Activated CD8-positive, alpha-beta T cell treated with anti-CD3 and anti-CD28 coated beads, Interleukin-2, amount 10 ng/mL, durations not matched to agents 7 days and 5 days (primary cell): ENCODE measurements around the gene CX3CR1. TPM values are rescaled to one million over a fixed set of nuclear protein-coding genes. Genes with fewer than 3 reads are reported as not detected.
"Not testable (repeated sequence)": the region's sequence is repeated elsewhere in the genome, so short reads cannot be mapped to it uniquely, and the experiment has no call there.

Experiments
- ATAC-seq: fragments of 150-1000 bp; cut with Tn5 transposase; one replicate; pipeline ENCODE4 v1.10.0; 2021; ENCODE audit warnings: moderate library complexity
- CTCF ChIA-PET: fragments of 350-600 bp; sonication (Branson Sonifier 250); formaldehyde crosslinking; loops from one replicate; lab custom pipeline; 2021; ENCODE audit warnings: antibody characterized with exemption; lab: Charles Lee
- POLR2A ChIA-PET: fragments of 350-600 bp; sonication (Branson Sonifier 250); formaldehyde crosslinking; loops from one replicate; lab custom pipeline; 2021; ENCODE audit warnings: antibody characterized with exemption; lab: Charles Lee
- DNase-seq: peaks from one replicate; pipeline ENCODE4 v3.0.0-alpha.2; 2020
- H3K27ac Mint-ChIP-seq: one replicate; pipeline ENCODE4 v1.8.0; 2021; ENCODE audit warnings: mild to moderate bottlenecking, mixed read lengths
- H3K27me3 Mint-ChIP-seq: one replicate; pipeline ENCODE4 v1.8.0; 2021; ENCODE audit warnings: low read depth, mixed read lengths
- H3K36me3 Mint-ChIP-seq: one replicate; pipeline ENCODE4 v1.8.0; 2021; ENCODE audit warnings: low read depth, mixed read lengths
- H3K4me1 Mint-ChIP-seq: one replicate; pipeline ENCODE4 v1.8.0; 2021; ENCODE audit warnings: low read depth, mixed read lengths
- H3K4me3 Mint-ChIP-seq: one replicate; pipeline ENCODE4 v1.8.0; 2021; ENCODE audit warnings: mild to moderate bottlenecking, mixed read lengths
- H3K9me3 Mint-ChIP-seq: one replicate; pipeline ENCODE4 v1.8.0; 2022; ENCODE audit warnings: mixed read lengths; ENCODE audit not compliant: insufficient read depth
- total RNA-seq, 2 experiments: library from RNA; stranded (reverse); gene quantifications; one replicate each; pipeline ENCODE4 v1.2.3, GENCODE V29; 2021

Gene CX3CR1, protein sequence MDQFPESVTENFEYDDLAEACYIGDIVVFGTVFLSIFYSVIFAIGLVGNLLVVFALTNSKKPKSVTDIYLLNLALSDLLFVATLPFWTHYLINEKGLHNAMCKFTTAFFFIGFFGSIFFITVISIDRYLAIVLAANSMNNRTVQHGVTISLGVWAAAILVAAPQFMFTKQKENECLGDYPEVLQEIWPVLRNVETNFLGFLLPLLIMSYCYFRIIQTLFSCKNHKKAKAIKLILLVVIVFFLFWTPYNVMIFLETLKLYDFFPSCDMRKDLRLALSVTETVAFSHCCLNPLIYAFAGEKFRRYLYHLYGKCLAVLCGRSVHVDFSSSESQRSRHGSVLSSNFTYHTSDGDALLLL
- total RNA-seq: under 1 TPM; 0.42 to 0.95 TPM

DNA sequence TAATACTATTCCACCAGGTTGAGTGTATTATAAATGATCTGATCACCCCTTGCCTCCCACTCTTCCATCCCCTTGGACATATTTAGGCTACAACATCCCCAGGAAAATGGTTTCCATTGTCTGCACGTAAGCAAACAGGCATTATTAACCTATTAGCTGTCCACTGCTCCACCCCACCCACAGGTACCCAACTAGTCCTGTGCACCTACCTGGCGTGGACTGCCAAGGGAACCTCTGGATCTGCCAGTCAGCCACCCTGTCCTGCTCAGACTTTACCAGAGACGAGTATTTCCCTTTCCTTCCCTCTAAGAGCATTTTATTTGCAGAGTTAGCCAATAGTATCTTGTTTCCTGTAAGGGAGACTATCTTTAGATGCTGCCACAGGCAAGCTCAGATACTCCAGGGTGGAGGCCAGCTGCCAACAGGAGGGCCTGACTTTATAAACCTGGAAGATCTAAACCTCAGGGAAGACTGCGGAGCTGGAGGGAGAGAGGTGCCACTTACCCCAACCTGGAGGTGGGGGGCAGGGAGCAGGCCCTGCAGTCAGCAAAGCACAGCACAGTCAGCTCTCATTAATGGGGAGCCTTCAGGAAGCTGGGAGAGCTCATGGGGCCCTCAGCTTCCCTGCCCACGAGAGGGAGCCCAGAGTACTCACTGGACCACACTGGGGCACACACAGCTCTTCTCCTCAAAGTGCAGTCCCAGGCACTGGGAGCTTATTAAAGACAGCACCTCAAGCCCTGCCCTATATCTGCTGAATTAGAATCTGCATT lies at the start of gene CX3CR1:
CX3CR1 (minus strand) TSS at position 292 of the 773 bp plus-strand sequence. CDS start 13,527 bp downstream, outside the sequence.
- Mint-ChIP-seq H3K36me3 (no peaks in the 10 kb centered on the region), H3K27me3 (peaks cover 14% of the 10 kb centered on the region), H3K9me3 (no peaks in the 10 kb centered on the region), H3K27ac (no peak within 1 kb of the TSS), H3K4me1 (peaks cover 51% of the 10 kb centered on the region), H3K4me3 (no peak within 1 kb of the TSS)
- peak; percentile 17 for DNase-seq
- ChIA-PET CTCF (interaction anchor here (1.2 to 15.4 kb wide), 8 partner anchors 9 to 280 kb away, joined by 3 to 242 read pairs (median 5); partner anchors contain the start of gene XIRP1), POLR2A (interaction anchor here (0.8 to 1.0 kb wide), 2 partner anchors 9 to 126 kb away, joined by 3 read pairs; no protein-coding TSS in a partner anchor)
- ATAC-seq: no peak

DNA sequence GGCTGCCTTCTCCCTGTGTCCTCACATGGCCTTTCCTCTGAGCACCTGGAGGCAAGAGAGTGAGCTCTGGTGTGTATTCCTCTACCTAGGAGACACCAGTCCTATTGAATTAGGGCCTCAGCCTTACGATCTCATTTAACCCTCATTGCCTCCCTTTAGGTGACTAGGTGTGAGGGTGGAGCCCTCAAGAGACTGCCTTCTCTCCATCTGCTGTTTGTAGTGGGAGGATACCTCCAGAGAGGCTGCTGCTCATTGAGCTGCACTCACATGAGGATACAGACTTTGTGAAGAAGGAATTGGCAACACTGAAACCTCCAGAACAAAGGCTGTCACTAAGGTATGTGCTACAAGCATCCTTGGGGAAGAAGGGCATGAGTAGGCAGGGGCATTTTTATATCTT lies 49.7 kb upstream of the CX3CR1 start, which contains the start of gene CCR8:
CCR8 (plus strand) TSS at position 217 of the 400 bp plus-strand sequence. CDS start 2,623 bp downstream, outside the sequence.
- Mint-ChIP-seq H3K36me3 (no peaks in the 10 kb centered on the region), H3K4me1 (peaks cover 59% of the 10 kb centered on the region), H3K4me3 (no peak within 1 kb of the TSS), H3K27ac (no peak within 1 kb of the TSS), H3K27me3 (no peaks in the 10 kb centered on the region), H3K9me3 (no peaks in the 10 kb centered on the region)
- ChIA-PET CTCF (interaction anchor here (1.4 to 2.8 kb wide), 2 partner anchors 38 to 41 kb away, joined by 3 to 17 read pairs; no protein-coding TSS in a partner anchor), POLR2A (no interaction called here)
- DNase-seq (no peak), ATAC-seq (peak; percentile 58)

DNA sequence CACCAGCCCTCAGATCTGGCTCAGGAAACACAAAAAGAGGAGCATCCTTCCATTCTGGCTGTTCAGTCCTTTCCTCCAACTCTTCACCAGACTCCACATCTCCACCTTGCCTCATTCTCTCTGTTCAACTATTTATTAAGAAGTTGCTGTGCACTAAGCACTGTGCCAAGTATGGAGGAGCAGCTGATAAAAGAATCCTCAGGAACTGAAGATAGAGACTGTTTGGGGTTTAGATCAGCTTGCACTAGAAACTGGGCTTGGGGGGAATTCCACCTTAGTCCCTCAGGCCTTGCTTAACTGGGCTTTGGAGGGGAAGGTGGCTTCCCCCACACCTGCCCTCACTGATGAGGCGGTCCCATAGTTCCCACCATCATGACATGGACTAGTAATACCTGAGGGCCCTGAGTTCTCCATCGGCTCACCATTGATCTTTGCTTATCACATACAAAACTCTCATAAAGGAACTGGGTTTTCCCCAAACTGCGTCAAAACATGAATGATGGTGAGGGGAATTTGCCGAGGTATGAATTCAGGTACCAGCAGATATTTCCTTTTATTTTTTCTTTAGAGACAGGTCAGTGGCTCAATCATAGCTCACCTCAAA lies 48.0 kb upstream of the CX3CR1 start:
- no peak for ATAC-seq

DNA sequence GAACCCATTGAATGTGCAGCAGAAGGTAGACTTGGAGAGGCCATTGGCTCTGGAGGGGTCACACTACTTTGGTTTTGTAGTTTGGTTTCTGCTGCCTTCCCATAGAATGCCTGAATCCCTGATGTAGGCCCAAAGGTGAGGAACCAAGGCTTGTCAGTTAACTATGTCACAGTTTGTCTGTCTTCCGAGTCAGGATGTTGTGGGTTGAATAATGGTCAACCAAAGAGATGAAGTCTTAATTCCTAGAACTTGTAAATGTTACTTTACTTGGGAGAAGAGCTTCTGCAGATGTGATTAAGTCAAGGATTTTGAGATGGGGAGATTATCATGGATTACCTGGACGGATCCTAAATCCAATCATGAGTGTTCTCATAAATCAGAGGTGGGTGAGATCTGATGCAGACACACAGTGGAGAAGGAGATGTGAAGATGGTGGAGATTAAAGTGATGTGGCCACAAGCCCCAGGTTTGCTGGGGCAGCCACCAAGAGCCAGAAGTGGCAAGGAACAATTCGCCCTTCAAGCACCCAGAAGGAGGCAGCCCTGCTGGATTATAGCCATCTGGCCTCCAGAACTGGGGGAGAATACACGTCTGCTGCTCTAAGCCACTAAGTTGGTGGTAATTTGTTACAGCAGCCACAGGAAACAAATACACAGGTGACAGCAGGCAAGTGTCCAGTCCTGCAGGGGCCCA lies 47.4 kb upstream of the CX3CR1 start:
- ChIA-PET POLR2A (interaction anchor here (0.5 to 1.2 kb wide), 2 partner anchors 34 to 830 kb away, joined by 3 read pairs; no protein-coding TSS in a partner anchor), CTCF (interaction anchor here (1.0 to 1.6 kb wide), 5 partner anchors 20 to 51 kb away, joined by 3 to 6 read pairs (median 5); no protein-coding TSS in a partner anchor)
- Mint-ChIP-seq H3K4me1 (peaks cover 63% of the 10 kb centered on the region), H3K27ac (peak overlapping the region; percentile 67), H3K27me3 (no peaks in the 10 kb centered on the region), H3K36me3 (no peaks in the 10 kb centered on the region), H3K9me3 (no peaks in the 10 kb centered on the region), H3K4me3 (peak overlapping the region; percentile 16)
- DNase-seq (no peak), ATAC-seq (peak; percentile 34)

More for the DNA sequence above, 48.0 kb upstream of the CX3CR1 start:
- H3K4me3 Mint-ChIP-seq: no peak overlapping the region
- H3K36me3 Mint-ChIP-seq: no peaks in the 10 kb centered on the region
- POLR2A ChIA-PET: interaction anchor here (1.2 kb wide), 1 partner anchor 34 kb away, joined by 3 read pairs; no protein-coding TSS in a partner anchor
- no peaks in the 10 kb centered on the region for H3K27me3 Mint-ChIP-seq
- peak overlapping the region; percentile 67 for H3K27ac Mint-ChIP-seq
- no peak for DNase-seq
- no peaks in the 10 kb centered on the region for H3K9me3 Mint-ChIP-seq
- CTCF ChIA-PET: interaction anchor here (1.3 to 1.6 kb wide), 3 partner anchors 19 to 51 kb away, joined by 5 to 6 read pairs (median 6); no protein-coding TSS in a partner anchor
- peaks cover 66% of the 10 kb centered on the region for H3K4me1 Mint-ChIP-seq

DNA sequence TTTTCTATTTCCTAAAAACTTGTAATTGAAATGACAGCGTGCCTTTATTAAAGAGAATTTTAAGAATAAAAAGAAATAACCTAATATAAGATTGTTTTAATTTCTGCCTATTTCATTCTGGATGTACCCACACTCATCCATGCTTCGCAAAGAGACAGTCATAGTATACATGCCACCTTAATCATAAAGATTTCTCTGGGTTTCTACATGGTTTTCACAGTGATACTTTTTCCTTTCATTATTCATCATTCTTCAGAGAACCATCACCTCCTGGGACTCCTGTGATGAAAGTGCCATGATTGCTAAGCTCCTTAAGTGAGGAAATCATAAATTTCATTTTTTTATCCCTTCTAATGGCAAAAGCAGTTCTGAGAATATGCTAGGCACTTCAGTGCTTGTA lies 45.4 kb upstream of the CX3CR1 start:
- H3K4me3 Mint-ChIP-seq: no peak overlapping the region
- ATAC-seq: no peak
- H3K27me3 Mint-ChIP-seq: peaks cover 2% of the 10 kb centered on the region
- H3K36me3 Mint-ChIP-seq: peaks cover 4% of the 10 kb centered on the region
- no peaks in the 10 kb centered on the region for H3K9me3 Mint-ChIP-seq
- CTCF ChIA-PET: interaction anchor here (1.1 kb wide), 1 partner anchor 34 kb away, joined by 4 read pairs; no protein-coding TSS in a partner anchor
- POLR2A ChIA-PET: no interaction called here
- no peak overlapping the region for H3K27ac Mint-ChIP-seq
- H3K4me1 Mint-ChIP-seq: peaks cover 69% of the 10 kb centered on the region
- DNase-seq: no peak

DNA sequence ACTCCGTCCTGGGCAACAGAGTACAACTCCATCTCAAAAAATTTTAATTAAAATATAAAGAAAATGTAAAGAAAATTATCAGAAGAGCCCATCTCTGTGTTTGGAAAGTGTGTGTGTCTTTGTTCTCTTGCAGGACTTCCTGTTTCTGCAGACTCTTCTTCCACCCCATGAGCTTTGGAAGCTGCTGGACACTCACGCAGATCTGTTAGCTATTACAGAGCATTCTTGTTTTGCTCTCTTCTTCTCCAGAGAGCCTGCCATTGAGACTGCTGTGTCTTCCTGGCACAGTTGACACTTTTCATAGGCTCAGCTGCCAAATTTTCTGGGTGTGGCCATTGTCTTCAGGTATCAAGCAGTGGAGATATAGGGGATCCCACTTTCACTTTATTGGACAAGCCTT lies 43.7 kb upstream of the CX3CR1 start:
- peaks cover 4% of the 10 kb centered on the region for H3K36me3 Mint-ChIP-seq
- ATAC-seq (no peak), DNase-seq (no peak)
- H3K4me3 Mint-ChIP-seq: no peak overlapping the region
- CTCF ChIA-PET: interaction anchor here (1.0 to 3.9 kb wide), 3 partner anchors 32 to 134 kb away, joined by 3 to 18 read pairs (median 5); no protein-coding TSS in a partner anchor
- peaks cover 8% of the 10 kb centered on the region for H3K27me3 Mint-ChIP-seq
- peaks cover 60% of the 10 kb centered on the region for H3K4me1 Mint-ChIP-seq
- POLR2A ChIA-PET: no interaction called here
- H3K27ac Mint-ChIP-seq: no peak overlapping the region
- no peaks in the 10 kb centered on the region for H3K9me3 Mint-ChIP-seq

DNA sequence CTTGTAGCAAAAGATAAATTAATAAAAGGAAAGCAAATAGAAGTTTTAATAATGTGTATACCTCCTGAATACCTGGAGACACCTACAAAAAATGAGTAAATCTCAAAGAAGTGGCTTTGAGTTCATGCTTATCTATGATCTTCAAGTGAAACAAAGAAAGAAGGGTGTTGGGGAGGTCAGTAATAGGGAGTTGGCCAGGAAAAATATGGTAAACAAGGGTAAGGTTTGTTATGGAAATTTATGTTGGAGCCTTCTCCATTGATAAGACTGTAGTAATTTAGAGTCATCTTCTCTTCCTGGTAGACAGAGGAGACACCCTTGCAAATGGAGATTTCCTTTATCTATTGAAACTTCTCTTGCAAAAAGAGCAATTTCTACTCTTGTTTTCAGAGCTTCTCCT lies 43.1 kb upstream of the CX3CR1 start:
- ChIA-PET CTCF (interaction anchor here (1.0 to 3.9 kb wide), 3 partner anchors 31 to 133 kb away, joined by 3 to 18 read pairs (median 5); no protein-coding TSS in a partner anchor), POLR2A (no interaction called here)
- Mint-ChIP-seq H3K4me3 (no peak overlapping the region), H3K36me3 (peaks cover 4% of the 10 kb centered on the region), H3K27ac (no peak overlapping the region), H3K27me3 (peaks cover 8% of the 10 kb centered on the region), H3K9me3 (no peaks in the 10 kb centered on the region), H3K4me1 (peaks cover 55% of the 10 kb centered on the region)
- no peak for ATAC-seq
- no peak for DNase-seq

DNA sequence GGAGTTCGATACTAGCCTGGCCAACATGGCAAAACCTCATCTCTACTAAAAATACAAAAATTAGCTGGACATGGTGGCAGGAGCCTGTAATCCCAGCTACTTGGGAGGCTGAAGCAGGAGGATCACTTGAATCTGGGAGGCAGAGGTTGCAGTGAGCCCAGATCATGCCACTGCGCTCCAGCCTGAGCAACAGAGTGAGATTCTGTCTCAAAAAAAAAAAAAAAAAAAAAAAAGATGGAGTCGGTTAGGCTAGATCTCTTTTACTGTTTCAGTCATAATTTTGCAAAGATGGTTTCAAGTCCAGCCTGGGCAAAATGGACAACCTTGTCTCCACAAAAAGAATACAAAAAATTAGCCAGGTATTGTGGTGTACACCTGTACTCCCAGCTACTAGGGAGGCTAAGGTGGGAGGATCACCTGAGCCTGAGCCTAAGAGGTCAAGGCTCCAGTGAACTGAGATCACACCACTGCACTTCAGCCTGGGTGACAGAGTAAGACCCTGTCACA lies 42.4 kb upstream of the CX3CR1 start:
- H3K27ac Mint-ChIP-seq, ATAC-seq, POLR2A ChIA-PET, H3K4me3 Mint-ChIP-seq, DNase-seq, H3K36me3 Mint-ChIP-seq, H3K27me3 Mint-ChIP-seq, H3K9me3 Mint-ChIP-seq: not testable (repeated sequence)
- peaks cover 48% of the 10 kb centered on the region for H3K4me1 Mint-ChIP-seq
- CTCF ChIA-PET: interaction anchor here (1.0 to 3.9 kb wide), 6 partner anchors 14 to 125 kb away, joined by 3 to 18 read pairs (median 4); no protein-coding TSS in a partner anchor

DNA sequence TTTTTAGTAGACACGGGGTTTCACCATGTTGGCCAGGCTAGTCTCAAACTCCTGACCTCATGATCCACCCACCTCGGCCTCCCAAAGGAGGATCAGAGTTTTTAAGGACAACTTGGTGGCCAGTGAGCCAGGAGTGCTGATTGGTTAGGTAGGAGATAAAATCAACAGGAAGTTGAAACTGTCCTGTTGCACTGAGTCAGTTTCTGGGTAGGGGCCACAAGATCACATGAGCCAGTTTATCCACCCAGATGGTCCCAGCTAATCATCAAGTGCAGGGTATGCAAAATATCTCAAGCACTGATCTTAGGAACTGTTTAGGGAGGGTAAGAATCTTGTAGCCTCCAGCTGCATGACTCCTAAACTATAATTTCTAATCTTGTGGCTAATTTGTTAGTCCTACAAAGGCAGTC lies 41.7 kb upstream of the CX3CR1 start:
- H3K4me3 Mint-ChIP-seq, POLR2A ChIA-PET, ATAC-seq, DNase-seq, H3K36me3 Mint-ChIP-seq, H3K27me3 Mint-ChIP-seq, H3K9me3 Mint-ChIP-seq: not testable (repeated sequence)
- Mint-ChIP-seq H3K27ac (peak overlapping the region; percentile 21), H3K4me1 (peaks cover 41% of the 10 kb centered on the region)
- CTCF ChIA-PET: interaction anchor here (1.0 to 3.9 kb wide), 6 partner anchors 13 to 126 kb away, joined by 3 to 18 read pairs (median 4); no protein-coding TSS in a partner anchor

DNA sequence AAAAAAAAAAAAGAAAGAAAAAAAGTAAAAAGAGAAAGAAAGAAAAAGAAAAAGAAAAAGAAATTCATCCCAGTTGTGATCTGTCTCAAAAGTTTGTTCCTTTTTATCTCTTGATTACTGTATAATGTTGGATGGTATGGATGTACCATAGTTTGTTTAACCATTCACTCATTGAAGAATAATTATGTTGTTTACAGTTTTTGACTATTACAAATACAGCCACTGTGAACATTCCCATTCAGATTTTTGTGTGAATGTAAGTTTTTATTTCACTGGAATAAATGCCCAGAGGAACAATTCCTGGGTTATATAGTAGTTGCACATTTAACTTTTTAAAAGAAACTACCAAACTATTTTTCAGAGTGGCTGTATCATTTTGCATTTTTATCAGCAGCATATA lies 39.4 kb upstream of the CX3CR1 start:
- no peak overlapping the region for H3K4me3 Mint-ChIP-seq
- DNase-seq: no peak
- H3K27ac Mint-ChIP-seq: no peak overlapping the region
- ATAC-seq: no peak
- H3K4me1 Mint-ChIP-seq: peaks cover 32% of the 10 kb centered on the region
- peaks cover 8% of the 10 kb centered on the region for H3K9me3 Mint-ChIP-seq
- POLR2A ChIA-PET: no interaction called here
- CTCF ChIA-PET: interaction anchor here (1.1 to 2.3 kb wide), 2 partner anchors 27 to 31 kb away, joined by 4 to 14 read pairs; no protein-coding TSS in a partner anchor
- peaks cover 8% of the 10 kb centered on the region for H3K27me3 Mint-ChIP-seq
- H3K36me3 Mint-ChIP-seq: peaks cover 10% of the 10 kb centered on the region
